Activated CD4-positive, alpha-beta T cell treated with anti-CD3 and anti-CD28 coated beads, Interleukin-2, amount 50 U/mL, for 16 hours (primary cell): Measurements from ENCODE around the gene TICAM1.
"Not testable (repeated sequence)": the region's sequence is repeated elsewhere in the genome, so short reads cannot be mapped to it uniquely, and the experiment has no call there.

ENCODE experiments used
- DNase-seq: peaks from one replicate; pipeline ENCODE4 v3.0.0-alpha.2; 2020

Gene TICAM1

GRCh38 chr19:4803736-4804695 lies 27.5 kb downstream of the TICAM1 start:
- peak; percentile 71 for DNase-seq

GRCh38 chr19:4802711-4803110 lies 28.8 kb downstream of the TICAM1 start:
- no peak for DNase-seq

- DNase-seq: no peak
Observed at GRCh38 chr19:4801085-4801619, 30.4 kb downstream of the TICAM1 start.

- DNase-seq: no peak
Observed at GRCh38 chr19:4800591-4801081, 30.9 kb downstream of the TICAM1 start.

- no peak for DNase-seq
Observed at GRCh38 chr19:4795400-4795799, 36.1 kb downstream of the TICAM1 start.

- no peak for DNase-seq
Observed at GRCh38 chr19:4794971-4795370, 36.5 kb downstream of the TICAM1 start.

GRCh38 chr19:4793278-4793677 lies 38.2 kb downstream of the TICAM1 start:
- DNase-seq: not testable (repeated sequence)

GRCh38 chr19:4792866-4793195 lies 38.7 kb downstream of the TICAM1 start:
- not testable (repeated sequence) for DNase-seq

GRCh38 chr19:4792019-4792865 lies 39.3 kb downstream of the TICAM1 start:
- not testable (repeated sequence) for DNase-seq

GRCh38 chr19:4791183-4792018 lies 40.1 kb downstream of the TICAM1 start, which contains the start of gene FEM1A:
TSS of gene FEM1A (plus strand) at chr19:4791734. CDS start at chr19:4791855, 121 bp downstream.
- DNase-seq: peak; percentile 99

- DNase-seq: not testable (repeated sequence)
Observed at GRCh38 chr19:4786412-4787016, 45.0 kb downstream of the TICAM1 start.

GRCh38 chr19:4781801-4782200 lies 49.7 kb downstream of the TICAM1 start:
- DNase-seq: no peak

GRCh38 chr19:4780860-4781259 lies 50.7 kb downstream of the TICAM1 start:
- no peak for DNase-seq

- not testable (repeated sequence) for DNase-seq
Observed at GRCh38 chr19:4778124-4778523, 53.4 kb downstream of the TICAM1 start.

- DNase-seq: no peak
Observed at GRCh38 chr19:4776436-4777211, 54.9 kb downstream of the TICAM1 start.

- DNase-seq: no peak
Observed at GRCh38 chr19:4775627-4776152, 55.8 kb downstream of the TICAM1 start.

- no peak for DNase-seq
Observed at GRCh38 chr19:4774136-4774535, 57.4 kb downstream of the TICAM1 start.

GRCh38 chr19:4773047-4773640 lies 58.4 kb downstream of the TICAM1 start:
- DNase-seq: no peak

GRCh38 chr19:4772566-4772965 lies 58.9 kb downstream of the TICAM1 start:
- no peak for DNase-seq
